ENCODE data around the gene SSC5D.

DNA sequence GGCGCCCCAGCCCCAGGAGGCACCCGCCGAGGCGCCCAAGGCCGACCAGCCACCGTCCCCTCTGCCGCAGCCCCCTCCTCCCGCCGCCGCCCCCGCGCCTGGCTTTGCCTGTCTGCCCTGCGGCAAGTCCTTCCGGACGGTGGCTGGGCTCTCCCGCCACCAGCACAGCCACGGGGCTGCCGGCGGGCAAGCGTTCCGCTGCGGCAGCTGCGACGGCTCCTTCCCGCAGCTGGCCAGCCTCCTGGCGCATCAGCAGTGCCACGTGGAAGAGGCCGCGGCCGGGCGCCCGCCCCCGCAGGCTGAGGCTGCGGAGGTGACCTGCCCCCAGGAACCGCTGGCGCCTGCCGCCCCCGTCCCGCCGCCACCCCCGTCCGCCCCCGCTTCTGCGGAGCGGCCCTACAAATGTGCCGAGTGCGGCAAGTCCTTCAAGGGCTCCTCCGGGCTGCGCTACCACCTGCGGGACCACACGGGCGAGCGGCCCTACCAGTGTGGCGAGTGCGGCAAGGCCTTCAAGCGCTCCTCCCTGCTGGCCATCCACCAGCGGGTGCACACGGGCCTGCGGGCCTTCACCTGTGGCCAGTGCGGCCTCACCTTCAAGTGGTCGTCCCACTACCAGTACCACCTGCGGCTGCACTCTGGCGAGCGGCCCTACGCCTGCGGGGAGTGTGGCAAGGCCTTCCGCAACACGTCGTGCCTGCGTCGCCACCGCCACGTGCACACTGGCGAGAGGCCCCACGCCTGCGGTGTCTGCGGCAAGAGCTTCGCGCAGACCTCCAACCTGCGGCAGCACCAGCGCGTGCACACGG is 5.9 kb upstream of the SSC5D start:
- no peak for TF ChIP-seq SREBF2 (IDR thresholded peaks at IDR 0.05; ENCODE audit: low read length)
- TF ChIP-seq CTCF (IDR thresholded peaks at IDR 0.05 in 2 of 3, conservative IDR thresholded peaks at IDR 0.05 in 1 of 3; ENCODE audit: control insufficient read depth in 2 of 3, extremely low read depth in 1 of 3, insufficient read depth in 1 of 3, low read depth in 3 of 3, low read length in 3 of 3) = no peak
- TF ChIP-seq SPI1 (IDR thresholded peaks at IDR 0.05; ENCODE audit: borderline replicate concordance, insufficient read depth, low read depth, low read length) = no peak
- no peak for TF ChIP-seq SMC3 (IDR thresholded peaks at IDR 0.05; ENCODE audit: borderline replicate concordance, low read length)
- TF ChIP-seq ATF2 (IDR thresholded peaks at IDR 0.05; ENCODE audit: low read length) = no peak
- no peak for TF ChIP-seq GATAD2B (conservative IDR thresholded peaks at IDR 0.05; ENCODE audit: low read depth)
- TF ChIP-seq RAD21 (IDR thresholded peaks at IDR 0.05; ENCODE audit: insufficient read depth, low read depth, low read length) = no peak
- no peak for TF ChIP-seq CBFB (IDR thresholded peaks at IDR 0.05; ENCODE audit: low read depth)
- TF ChIP-seq EP300 (IDR thresholded peaks at IDR 0.05; ENCODE audit: borderline replicate concordance in 1 of 2, control insufficient read depth in 1 of 2, low read depth in 2 of 2, low read length in 2 of 2) = no peak
- no peak for TF ChIP-seq CEBPB (IDR thresholded peaks at IDR 0.05; ENCODE audit: borderline replicate concordance in 1 of 2, low read depth in 2 of 2, low read length in 2 of 2)

Measured in GM12878 (cell line).